Measurements from ENCODE around the gene ARID1A.

DNA sequence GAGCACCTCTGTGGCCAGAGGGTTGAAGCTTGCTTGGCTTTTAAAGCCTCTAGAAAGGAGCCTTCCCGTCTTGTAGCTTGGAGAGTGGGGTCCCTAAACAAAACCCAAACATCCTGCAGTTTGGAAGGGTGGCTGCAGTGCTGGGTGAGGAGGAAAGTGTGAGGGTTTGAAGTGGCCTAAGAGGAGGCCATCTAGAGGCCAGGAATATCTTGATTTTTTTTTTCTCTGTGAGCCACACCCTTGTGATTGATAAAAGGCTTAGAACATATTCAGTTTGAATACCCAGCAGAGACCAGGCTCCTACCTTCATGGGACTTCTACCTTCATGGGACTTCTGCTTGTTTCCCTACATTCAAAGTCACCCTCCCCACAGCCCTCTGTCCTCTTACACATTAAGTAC lies 54.6 kb downstream of the ARID1A start:
- TF ChIP-seq CTCF (conservative IDR thresholded peaks at IDR 0.05) (no peak), EZH2 (IDR thresholded peaks at IDR 0.05; ENCODE audit: low read depth) (no peak)

Measured in PC-9 (cell line).